Measurements from ENCODE around the gene CYB5R4. TPM values are rescaled to one million over a fixed set of nuclear protein-coding genes. Genes with fewer than 3 reads are reported as not detected.

The CYB5R4 gene
- total RNA-seq, 2 experiments from 2014 or later: 15.5 to 16.3 TPM

DNA sequence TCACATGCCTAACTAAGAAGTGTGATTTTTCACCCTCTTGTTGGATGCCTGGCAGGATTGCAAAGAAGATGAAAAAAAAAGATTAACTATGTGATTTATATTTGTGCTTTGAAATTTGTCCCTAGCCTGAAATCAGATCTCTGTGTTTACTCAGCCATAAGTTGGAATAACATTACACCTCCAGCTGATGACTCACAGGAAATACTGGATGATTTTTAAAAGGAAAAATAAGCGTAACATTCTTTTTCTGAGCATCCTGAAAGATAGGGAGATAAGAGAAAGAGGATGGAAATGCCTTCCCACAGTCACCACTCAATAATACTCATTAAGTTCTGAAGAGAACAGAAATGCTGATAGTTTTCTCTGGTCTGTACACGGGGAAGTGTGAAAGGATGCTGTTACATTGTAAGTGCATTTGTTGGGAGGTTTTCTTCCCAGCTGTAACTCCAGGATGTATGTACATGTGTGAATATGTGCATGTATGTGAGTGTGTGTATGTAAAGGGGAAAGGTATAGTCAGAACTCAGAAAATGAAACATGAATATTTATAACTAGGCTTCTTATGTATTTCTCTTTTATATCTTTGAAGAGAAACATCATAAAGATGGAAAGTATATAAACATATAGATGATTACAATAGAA, 43.7 kb upstream of the CYB5R4 start:
- no peaks in the 10 kb centered on the region for H3K27me3 Mint-ChIP-seq
- H3K36me3 Mint-ChIP-seq (ENCODE audit: low read depth): no peaks in the 10 kb centered on the region
- no peaks in the 10 kb centered on the region for H3K9me3 Mint-ChIP-seq
- Histone ChIP-seq H3K4me1 (ENCODE audit: insufficient read depth, low read length) (no peaks in the 10 kb centered on the region), H3K27me3 (ENCODE audit: control insufficient read depth in 1 of 2, insufficient read depth in 2 of 2, low read length in 2 of 2) (no peaks in the 10 kb centered on the region), H3K4me3 (ENCODE audit: low read length) (no peak overlapping the region), H3K27ac (ENCODE audit: low read depth in 1 of 2, low read length in 2 of 2) (no peak overlapping the region), H3K9me3 (ENCODE audit: control insufficient read depth in 1 of 2, insufficient read depth in 1 of 2, low read length in 2 of 2) (no peaks in the 10 kb centered on the region), H3K36me3 (ENCODE audit: insufficient read depth, low read length) (no peaks in the 10 kb centered on the region)
- no peak for DNase-seq
- ChIA-PET POLR2A (no interaction called here), CTCF (no interaction called here)
- no peak for ATAC-seq (ENCODE audit: poor library complexity)
- TF ChIP-seq, protein P1, sequence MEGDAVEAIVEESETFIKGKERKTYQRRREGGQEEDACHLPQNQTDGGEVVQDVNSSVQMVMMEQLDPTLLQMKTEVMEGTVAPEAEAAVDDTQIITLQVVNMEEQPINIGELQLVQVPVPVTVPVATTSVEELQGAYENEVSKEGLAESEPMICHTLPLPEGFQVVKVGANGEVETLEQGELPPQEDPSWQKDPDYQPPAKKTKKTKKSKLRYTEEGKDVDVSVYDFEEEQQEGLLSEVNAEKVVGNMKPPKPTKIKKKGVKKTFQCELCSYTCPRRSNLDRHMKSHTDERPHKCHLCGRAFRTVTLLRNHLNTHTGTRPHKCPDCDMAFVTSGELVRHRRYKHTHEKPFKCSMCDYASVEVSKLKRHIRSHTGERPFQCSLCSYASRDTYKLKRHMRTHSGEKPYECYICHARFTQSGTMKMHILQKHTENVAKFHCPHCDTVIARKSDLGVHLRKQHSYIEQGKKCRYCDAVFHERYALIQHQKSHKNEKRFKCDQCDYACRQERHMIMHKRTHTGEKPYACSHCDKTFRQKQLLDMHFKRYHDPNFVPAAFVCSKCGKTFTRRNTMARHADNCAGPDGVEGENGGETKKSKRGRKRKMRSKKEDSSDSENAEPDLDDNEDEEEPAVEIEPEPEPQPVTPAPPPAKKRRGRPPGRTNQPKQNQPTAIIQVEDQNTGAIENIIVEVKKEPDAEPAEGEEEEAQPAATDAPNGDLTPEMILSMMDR (IDR thresholded peaks at IDR 0.05): no peak
- intact Hi-C loops (cut with DNase I, micrococcal nuclease): no loop called here
- H3K27ac Mint-ChIP-seq: no peak overlapping the region
- no peaks in the 10 kb centered on the region for H3K4me1 Mint-ChIP-seq (ENCODE audit: low read depth)
- H3K4me3 Mint-ChIP-seq: no peak overlapping the region

DNA sequence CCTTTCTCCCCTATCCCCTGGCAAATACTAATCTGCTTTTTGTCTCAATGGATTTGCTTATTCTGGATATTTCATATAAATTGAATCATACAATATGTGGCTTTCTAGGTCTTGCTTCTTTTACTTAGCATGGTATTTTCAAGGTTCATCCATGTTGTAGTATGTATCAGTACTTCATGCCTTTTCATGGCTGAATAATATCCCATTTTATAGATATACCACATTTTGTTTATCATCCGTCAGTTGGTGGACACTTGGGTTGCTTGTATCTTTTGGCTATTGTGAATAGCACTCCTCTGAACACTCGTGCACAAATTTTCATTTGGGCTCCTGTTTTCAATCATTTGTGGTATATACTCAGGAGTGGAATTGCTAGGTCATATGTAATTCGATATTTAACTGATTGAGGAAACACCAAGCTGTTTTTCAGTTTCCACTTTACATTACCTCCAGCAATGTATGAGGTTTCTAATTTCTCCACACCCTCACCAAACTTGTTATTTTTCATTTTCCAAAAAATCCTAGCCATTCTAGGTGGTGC, 36.8 kb upstream of the CYB5R4 start:
- TF ChIP-seq, protein P1 (IDR thresholded peaks at IDR 0.05): no peak
- Mint-ChIP-seq H3K27me3 (peaks cover 12% of the 10 kb centered on the region), H3K27ac (no peak overlapping the region), H3K36me3 (ENCODE audit: low read depth) (no peaks in the 10 kb centered on the region), H3K4me1 (ENCODE audit: low read depth) (no peaks in the 10 kb centered on the region), H3K9me3 (no peaks in the 10 kb centered on the region), H3K4me3 (no peak overlapping the region)
- DNase-seq (no peak), ATAC-seq (ENCODE audit: poor library complexity) (no peak)
- Histone ChIP-seq H3K4me1 (ENCODE audit: insufficient read depth, low read length) (no peaks in the 10 kb centered on the region), H3K4me3 (ENCODE audit: low read length) (no peak overlapping the region), H3K27me3 (ENCODE audit: control insufficient read depth in 1 of 2, insufficient read depth in 2 of 2, low read length in 2 of 2) (no peaks in the 10 kb centered on the region), H3K9me3 (ENCODE audit: control insufficient read depth in 1 of 2, insufficient read depth in 1 of 2, low read length in 2 of 2) (no peaks in the 10 kb centered on the region), H3K27ac (ENCODE audit: low read depth in 1 of 2, low read length in 2 of 2) (no peak overlapping the region), H3K36me3 (ENCODE audit: insufficient read depth, low read length) (no peaks in the 10 kb centered on the region)
- intact Hi-C loops (cut with DNase I, micrococcal nuclease): loop anchor here in 1 of 2 experiments (10.0 kb wide), 1 partner anchor 282 kb away; no protein-coding TSS in a partner anchor
- ChIA-PET CTCF (no interaction called here), POLR2A (no interaction called here)

DNA sequence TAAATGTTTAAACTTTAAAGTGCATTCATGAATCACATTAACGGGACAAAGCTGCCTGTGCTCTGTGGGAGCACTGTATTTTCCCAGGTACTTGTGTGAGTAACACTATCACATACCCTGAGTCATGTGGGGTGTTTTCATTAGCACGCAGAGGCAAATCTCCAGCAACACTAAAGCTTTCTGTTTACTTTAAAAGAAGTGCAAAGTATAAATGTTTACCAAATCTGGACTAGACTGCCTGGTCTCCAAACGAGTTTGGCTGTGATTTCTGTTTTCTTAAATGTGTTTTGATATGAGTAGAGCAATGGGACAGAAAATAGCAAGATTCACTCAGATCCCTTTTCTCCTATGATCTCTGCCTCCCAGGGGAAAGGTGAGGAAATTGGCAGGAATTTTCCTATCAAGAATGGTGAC, 35.1 kb upstream of the CYB5R4 start:
- CTCF ChIA-PET: no interaction called here
- no peak overlapping the region for H3K4me3 Mint-ChIP-seq
- no peak overlapping the region for H3K27ac Mint-ChIP-seq
- no peaks in the 10 kb centered on the region for H3K36me3 Mint-ChIP-seq (ENCODE audit: low read depth)
- Histone ChIP-seq H3K36me3 (ENCODE audit: insufficient read depth, low read length) (no peaks in the 10 kb centered on the region), H3K9me3 (ENCODE audit: control insufficient read depth in 1 of 2, insufficient read depth in 1 of 2, low read length in 2 of 2) (no peaks in the 10 kb centered on the region), H3K27ac (ENCODE audit: low read depth in 1 of 2, low read length in 2 of 2) (no peak overlapping the region), H3K4me1 (ENCODE audit: insufficient read depth, low read length) (no peaks in the 10 kb centered on the region), H3K4me3 (ENCODE audit: low read length) (no peak overlapping the region), H3K27me3 (ENCODE audit: control insufficient read depth in 1 of 2, insufficient read depth in 2 of 2, low read length in 2 of 2) (no peaks in the 10 kb centered on the region)
- intact Hi-C loops (cut with DNase I, micrococcal nuclease): loop anchor here in 1 of 2 experiments (10.0 kb wide), 1 partner anchor 280 kb away; no protein-coding TSS in a partner anchor
- H3K9me3 Mint-ChIP-seq: no peaks in the 10 kb centered on the region
- TF ChIP-seq, protein P1 (IDR thresholded peaks at IDR 0.05): no peak
- POLR2A ChIA-PET: no interaction called here
- DNase-seq (no peak), ATAC-seq (ENCODE audit: poor library complexity) (no peak)
- no peaks in the 10 kb centered on the region for H3K4me1 Mint-ChIP-seq (ENCODE audit: low read depth)
- H3K27me3 Mint-ChIP-seq: peaks cover 13% of the 10 kb centered on the region

All from CD4-positive, alpha-beta T cell (primary cell).